H1 (cell line): Measurements from ENCODE around the gene RCOR2.

ENCODE experiments used
- ATF2 ChIP-seq: IDR thresholded peaks from 2 replicates; pipeline ENCODE4 v1.6.1; 2012; ENCODE audit warnings: low read length, inconsistent platforms
- GABPA ChIP-seq: IDR thresholded peaks from 2 replicates; pipeline ENCODE4 v1.6.1; 2011; ENCODE audit warnings: mild to moderate bottlenecking, low read length, moderate library complexity, borderline replicate concordance; ENCODE audit not compliant: insufficient read depth
- HDAC2 ChIP-seq, 2 experiments: fragments of 300-600 bp in 1 of 2; sonication (generic) in 1 of 2; IDR thresholded peaks; 2 replicates each; pipeline ENCODE4 v1.6.1; 2011 to 2012; ENCODE audit warnings: low read depth in 2 of 2, low read length in 2 of 2, mild to moderate bottlenecking in 2 of 2, moderate library complexity in 2 of 2, borderline replicate concordance in 1 of 2, inconsistent platforms in 1 of 2
- KDM1A ChIP-seq: fragments of 200-600, 300-600 bp; sonication (generic); IDR thresholded peaks from 2 replicates; pipeline ENCODE4 v1.7.1; 2016; ENCODE audit warnings: mild to moderate bottlenecking, low read length, borderline replicate concordance
- MAX ChIP-seq: IDR thresholded peaks from 2 replicates; pipeline ENCODE4 v1.6.1; 2012; ENCODE audit warnings: inconsistent platforms
- POLR2A ChIP-seq, 2 experiments: IDR thresholded peaks; 1 replicate in 1 of 2; 2 replicates in 1 of 2; pipeline ENCODE4 v1.6.1; 2011; ENCODE audit warnings: low read depth in 2 of 2, low read length in 2 of 2, mild to moderate bottlenecking in 2 of 2; ENCODE audit errors: control extremely low read depth in 1 of 2
- POLR2AphosphoS5 ChIP-seq: IDR thresholded peaks from 2 replicates; pipeline ENCODE4 v1.6.1; 2011; ENCODE audit warnings: low read depth, low read length
- POU5F1 ChIP-seq: IDR thresholded peaks from 2 replicates; pipeline ENCODE4 v1.6.1; 2011; ENCODE audit warnings: low read depth, mild to moderate bottlenecking, low read length, moderate library complexity
- RAD21 ChIP-seq, 2 experiments: IDR thresholded peaks in 1 of 2; conservative IDR thresholded peaks in 1 of 2; 2 replicates each; pipeline ENCODE4 v1.6.1; 2011; ENCODE audit warnings: low read depth in 2 of 2, low read length in 2 of 2, improper control_type of control experiment in 1 of 2, inconsistent platforms in 1 of 2, mild to moderate bottlenecking in 1 of 2, moderate library complexity in 1 of 2
- SIX5 ChIP-seq: IDR thresholded peaks from 2 replicates; pipeline ENCODE4 v1.6.1; 2011; ENCODE audit warnings: mild to moderate bottlenecking, low read depth, low read length
- TAF1 ChIP-seq: IDR thresholded peaks from 2 replicates; pipeline ENCODE4 v1.6.1; 2011; ENCODE audit warnings: mild to moderate bottlenecking, low read depth, low read length
- TBP ChIP-seq: IDR thresholded peaks from 2 replicates; pipeline ENCODE4 v1.6.1; 2011; ENCODE audit warnings: low read depth, low read length, improper control_type of control experiment
- TCF12 ChIP-seq: IDR thresholded peaks from 2 replicates; pipeline ENCODE4 v1.6.1; 2011; ENCODE audit warnings: low read depth, mild to moderate bottlenecking, low read length
- TF ChIP-seq, protein P1 (sequence below), 3 experiments: IDR thresholded peaks; 1 replicate in 2 of 3; 2 replicates in 1 of 3; pipeline versions ENCODE4 v1.5.1 to v1.6.1; 2011; ENCODE audit warnings: low read length in 3 of 3, mild to moderate bottlenecking in 3 of 3, inconsistent platforms in 2 of 3, low read depth in 1 of 3, moderate library complexity in 1 of 3; ENCODE audit not compliant: insufficient read depth in 1 of 3; ENCODE audit errors: control extremely low read depth in 1 of 3

GRCh38 chr11:63910675-63911074 lies 6.3 kb downstream of the RCOR2 start:
- TF ChIP-seq HDAC2 (IDR thresholded peaks at IDR 0.05; ENCODE audit: borderline replicate concordance in 1 of 2, low read depth in 2 of 2, low read length in 2 of 2) (no peak), RAD21 (IDR thresholded peaks at IDR 0.05 in 1 of 2, conservative IDR thresholded peaks at IDR 0.05 in 1 of 2; ENCODE audit: low read depth in 2 of 2, low read length in 2 of 2) (no peak), MAX (no peak), SIX5 (no peak), TBP (no peak), POLR2A (IDR thresholded peaks at IDR 0.05; ENCODE audit: control extremely low read depth in 1 of 2, low read depth in 2 of 2, low read length in 2 of 2) (no peak), POLR2AphosphoS5 (no peak), TCF12 (no peak), TAF1 (no peak), ATF2 (no peak), KDM1A (no peak), GABPA (no peak), POU5F1 (no peak)
- TF ChIP-seq, protein P1, sequence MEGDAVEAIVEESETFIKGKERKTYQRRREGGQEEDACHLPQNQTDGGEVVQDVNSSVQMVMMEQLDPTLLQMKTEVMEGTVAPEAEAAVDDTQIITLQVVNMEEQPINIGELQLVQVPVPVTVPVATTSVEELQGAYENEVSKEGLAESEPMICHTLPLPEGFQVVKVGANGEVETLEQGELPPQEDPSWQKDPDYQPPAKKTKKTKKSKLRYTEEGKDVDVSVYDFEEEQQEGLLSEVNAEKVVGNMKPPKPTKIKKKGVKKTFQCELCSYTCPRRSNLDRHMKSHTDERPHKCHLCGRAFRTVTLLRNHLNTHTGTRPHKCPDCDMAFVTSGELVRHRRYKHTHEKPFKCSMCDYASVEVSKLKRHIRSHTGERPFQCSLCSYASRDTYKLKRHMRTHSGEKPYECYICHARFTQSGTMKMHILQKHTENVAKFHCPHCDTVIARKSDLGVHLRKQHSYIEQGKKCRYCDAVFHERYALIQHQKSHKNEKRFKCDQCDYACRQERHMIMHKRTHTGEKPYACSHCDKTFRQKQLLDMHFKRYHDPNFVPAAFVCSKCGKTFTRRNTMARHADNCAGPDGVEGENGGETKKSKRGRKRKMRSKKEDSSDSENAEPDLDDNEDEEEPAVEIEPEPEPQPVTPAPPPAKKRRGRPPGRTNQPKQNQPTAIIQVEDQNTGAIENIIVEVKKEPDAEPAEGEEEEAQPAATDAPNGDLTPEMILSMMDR (IDR thresholded peaks at IDR 0.05; ENCODE audit: control extremely low read depth in 1 of 3, insufficient read depth in 1 of 3, low read depth in 1 of 3, low read length in 3 of 3), result no peak
